Measurements from ENCODE around the gene KIF1B. TPM values are rescaled to one million over a fixed set of nuclear protein-coding genes. Genes with fewer than 3 reads are reported as not detected.
"Not testable (repeated sequence)": the region's sequence is repeated elsewhere in the genome, so short reads cannot be mapped to it uniquely, and the experiment has no call there.

Gene KIF1B
- total RNA-seq, 1 experiment from 2014 or later: 28.1 TPM

GRCh38 chr1:10220657-10221056 lies 10.3 kb downstream of the KIF1B start:
- H3K27me3 ChIP-seq (ENCODE audit: insufficient read depth, low read length); RAD21 ChIA-PET (ENCODE audit: low non-redundant PET in 1 of 2, low total read pairs in 2 of 2, uncharacterized antibody in 2 of 2, unreplicated experiment in 2 of 2); H3K9ac ChIP-seq (ENCODE audit: low read length); H3K36me3 ChIP-seq (ENCODE audit: control insufficient read depth in 1 of 2, insufficient read depth in 2 of 2, low read length in 2 of 2); ATAC-seq; H3K4me3 ChIP-seq (replicated peaks in 1 of 2; ENCODE audit: low read depth in 1 of 2, low read length in 2 of 2); H3K4me2 ChIP-seq (ENCODE audit: low read length); H3K9me3 ChIP-seq (ENCODE audit: control insufficient read depth in 1 of 2, insufficient read depth in 1 of 2, low read depth in 1 of 2, low read length in 2 of 2); H2AFZ ChIP-seq (ENCODE audit: low read depth, low read length, poor library complexity, severe bottlenecking); BruUV-seq (replicated peaks); H3K4me1 ChIP-seq (ENCODE audit: control insufficient read depth in 1 of 2, insufficient read depth in 2 of 2, low read length in 2 of 2); H3K27ac ChIP-seq (ENCODE audit: low read depth, low read length); intact Hi-C loops (cut with micrococcal nuclease); DNase-seq (ENCODE audit: low read depth, low spot score); H3K9me2 ChIP-seq (ENCODE audit: insufficient read depth); H4K20me1 ChIP-seq (ENCODE audit: insufficient read depth): not testable (repeated sequence)
- ChIA-PET POLR2A (interaction anchor here (0.9 to 1.2 kb wide), 2 partner anchors 10 to 11 kb away, joined by 3 to 4 read pairs; partner anchors contain the start of gene KIF1B), CTCF (interaction anchor here (3.0 kb wide), 1 partner anchor 11 kb away, joined by 19 read pairs; the partner anchor contains the start of gene KIF1B)
- H3K79me2 ChIP-seq (ENCODE audit: insufficient read depth, low read length): peaks cover 79% of the 10 kb centered on the region

GRCh38 chr1:10225573-10225972 lies 15.2 kb downstream of the KIF1B start:
- no peaks in the 10 kb centered on the region for H3K9me2 ChIP-seq (ENCODE audit: insufficient read depth)
- RAD21 ChIA-PET (ENCODE audit: low non-redundant PET in 1 of 2, low total read pairs in 2 of 2, uncharacterized antibody in 2 of 2, unreplicated experiment in 2 of 2): no interaction called here
- H3K4me1 ChIP-seq (ENCODE audit: control insufficient read depth in 1 of 2, insufficient read depth in 2 of 2, low read length in 2 of 2): peaks cover 5 to 17% of the 10 kb centered on the region in 2 experiments
- intact Hi-C loops (cut with micrococcal nuclease): no loop called here
- POLR2A ChIA-PET: no interaction called here
- H3K9ac ChIP-seq (ENCODE audit: low read length): no peak overlapping the region
- H3K79me2 ChIP-seq (ENCODE audit: insufficient read depth, low read length): peaks cover 77% of the 10 kb centered on the region
- H3K27ac ChIP-seq (ENCODE audit: low read depth, low read length): no peak overlapping the region
- no TSS peak for BruUV-seq (replicated peaks)
- ATAC-seq (no peak), DNase-seq (ENCODE audit: low read depth, low spot score) (no peak)
- H3K36me3 ChIP-seq (ENCODE audit: control insufficient read depth in 1 of 2, insufficient read depth in 2 of 2, low read length in 2 of 2): no peaks in the 10 kb centered on the region
- no peaks in the 10 kb centered on the region for H3K9me3 ChIP-seq (ENCODE audit: control insufficient read depth in 1 of 2, insufficient read depth in 1 of 2, low read depth in 1 of 2, low read length in 2 of 2)
- H3K27me3 ChIP-seq (ENCODE audit: insufficient read depth, low read length): no peaks in the 10 kb centered on the region
- 0 out of 2 replicates have a peak, but pooled peaks cover 2% of the 10 kb centered on the region for H4K20me1 ChIP-seq (ENCODE audit: insufficient read depth)
- no peak overlapping the region for H2AFZ ChIP-seq (ENCODE audit: low read depth, low read length, poor library complexity, severe bottlenecking)
- TF ChIP-seq RAD21 (IDR thresholded peaks at IDR 0.05; ENCODE audit: low read depth): no peak
- no peak for TF ChIP-seq POLR2AphosphoS5 (IDR thresholded peaks at IDR 0.05; ENCODE audit: low read depth, low read length)
- TF ChIP-seq CBX3 (IDR thresholded peaks at IDR 0.05; ENCODE audit: low read depth): no peak
- no peak for TF ChIP-seq JUND (IDR thresholded peaks at IDR 0.05)
- no peak for TF ChIP-seq ATF3 (IDR thresholded peaks at IDR 0.05)
- TF ChIP-seq SP1 (IDR thresholded peaks at IDR 0.05; ENCODE audit: low read depth): no peak
- H3K4me2 ChIP-seq (ENCODE audit: low read length): no peak overlapping the region
- CTCF ChIA-PET: interaction anchor here (4.3 kb wide), 1 partner anchor 16 kb away, joined by 27 read pairs; the partner anchor contains the start of gene KIF1B
- no peak overlapping the region for H3K4me3 ChIP-seq (replicated peaks in 1 of 2; ENCODE audit: low read depth in 1 of 2, low read length in 2 of 2)

Measured in HCT116 (cell line).